Cardiac fibroblast (primary cell): ENCODE measurements around the gene EZH2.

Experiments
- DNase-seq, 2 donors: peaks; one replicate each; pipeline versions ENCODE4 v3.0.0 to v3.0.0-alpha.2; 2010; ENCODE audit warnings: low read depth in 2 of 2
- H3K4me3 ChIP-seq, 2 donors: replicated peaks in 1 of 2; 1 replicate in 1 of 2; 2 replicates in 1 of 2; pipeline ENCODE4 v1.5.1; 2011; ENCODE audit warnings: low read depth in 2 of 2, low read length in 2 of 2, mild to moderate bottlenecking in 2 of 2, moderate library complexity in 1 of 2
- CTCF ChIP-seq: IDR thresholded peaks from one replicate; pipeline ENCODE4 v1.5.1; 2011; ENCODE audit warnings: low read depth, mild to moderate bottlenecking, low read length, inconsistent platforms

EZH2 gene

GRCh38 chr7:148807436-148807835 lies 76.7 kb downstream of the EZH2 start:
- DNase-seq: no peak
- no peak overlapping the region for H3K4me3 ChIP-seq
- TF ChIP-seq CTCF: no peak

GRCh38 chr7:148806187-148806586 lies 77.9 kb downstream of the EZH2 start:
- no peak for DNase-seq
- TF ChIP-seq CTCF: no peak
- no peak overlapping the region for H3K4me3 ChIP-seq

- H3K4me3 ChIP-seq: no peak overlapping the region
- no peak for DNase-seq
- TF ChIP-seq CTCF: no peak
Observed at GRCh38 chr7:148804343-148805235, 79.5 kb downstream of the EZH2 start.

GRCh38 chr7:148803094-148803493 lies 81.0 kb downstream of the EZH2 start:
- TF ChIP-seq CTCF: no peak
- no peak overlapping the region for H3K4me3 ChIP-seq
- no peak for DNase-seq

- no peak overlapping the region for H3K4me3 ChIP-seq
- no peak for DNase-seq
- TF ChIP-seq CTCF: no peak
Observed at GRCh38 chr7:148802101-148802493, 82.0 kb downstream of the EZH2 start.

- TF ChIP-seq CTCF: no peak
- DNase-seq: no peak
- no peak overlapping the region for H3K4me3 ChIP-seq
Observed at GRCh38 chr7:148800677-148801076, 83.4 kb downstream of the EZH2 start.
